Endodermal cell (in vitro differentiated cells): ENCODE results near the gene KRTAP5-10. TPM values are rescaled to one million over a fixed set of nuclear protein-coding genes. Genes with fewer than 3 reads are reported as not detected.
A peak's percentile ranks its signal among the peaks of the same experiment; 100 is the strongest.

Experiments
- DNase-seq: peaks from one replicate; pipeline ENCODE4 v3.0.0-alpha.2; 2017
- H3K27ac ChIP-seq: 2 replicates; pipeline ENCODE4 v1.5.1; 2013; ENCODE audit warnings: mild to moderate bottlenecking, low read depth, low read length, moderate library complexity
- H3K27me3 ChIP-seq: 2 replicates; pipeline ENCODE4 v1.6.1; 2013; ENCODE audit warnings: mild to moderate bottlenecking, low read length, moderate library complexity; ENCODE audit not compliant: insufficient read depth, control insufficient read depth, poor library complexity, severe bottlenecking
- H3K36me3 ChIP-seq: 2 replicates; pipeline ENCODE4 v1.7.0; 2013; ENCODE audit warnings: mild to moderate bottlenecking, low read length, moderate library complexity; ENCODE audit not compliant: control insufficient read depth, insufficient read depth
- H3K4me1 ChIP-seq: one replicate; pipeline ENCODE4 v1.7.0; 2013; ENCODE audit warnings: low read length; ENCODE audit not compliant: control insufficient read depth, insufficient read depth
- H3K4me3 ChIP-seq: 2 replicates; pipeline ENCODE4 v1.5.1; 2013; ENCODE audit warnings: mild to moderate bottlenecking, low read length, moderate library complexity
- H3K9ac ChIP-seq: 2 replicates; pipeline ENCODE4 v1.6.1; 2013; ENCODE audit warnings: mild to moderate bottlenecking, low read length, moderate library complexity; ENCODE audit not compliant: poor library complexity, severe bottlenecking; ENCODE audit errors: extremely low read depth
- H3K9me3 ChIP-seq: 2 replicates; pipeline ENCODE4 v1.6.1; 2013; ENCODE audit warnings: mild to moderate bottlenecking, low read length, moderate library complexity; ENCODE audit not compliant: control insufficient read depth
- H3K27ac Mint-ChIP-seq: 2 replicates; pipeline ENCODE4 v1.8.0; 2020; ENCODE audit warnings: mixed read lengths
- H3K27me3 Mint-ChIP-seq: 2 replicates; pipeline ENCODE4 v1.8.0; 2021; ENCODE audit warnings: mild to moderate bottlenecking, mixed read lengths; ENCODE audit not compliant: insufficient read depth
- H3K36me3 Mint-ChIP-seq: 2 replicates; pipeline ENCODE4 v1.8.0; 2020; ENCODE audit warnings: low read depth, mixed read lengths
- H3K4me1 Mint-ChIP-seq: 2 replicates; pipeline ENCODE4 v1.8.0; 2020; ENCODE audit warnings: mixed read lengths
- H3K4me3 Mint-ChIP-seq: 2 replicates; pipeline ENCODE4 v1.8.0; 2020; ENCODE audit warnings: mild to moderate bottlenecking, moderate library complexity, mixed read lengths
- H3K9me3 Mint-ChIP-seq: 2 replicates; pipeline ENCODE4 v1.8.0; 2020; ENCODE audit warnings: mild to moderate bottlenecking, mixed read lengths
- CTCF ChIP-seq: fragments of 200-600 bp; sonication (generic); conservative IDR thresholded peaks from 2 replicates; pipeline ENCODE4 v1.5.0; 2021; ENCODE audit warnings: antibody characterized with exemption, mild to moderate bottlenecking
- WGBS, 2 experiments: methylation state at CpG; one replicate each; pipeline versions ENCODE4 v1.1.5 to v1.1.7; 2013; ENCODE audit warnings: missing lambda C conversion rate in 2 of 2, mixed read lengths in 1 of 2; ENCODE audit not compliant: insufficient coverage in 1 of 2, insufficient read length in 1 of 2; 5-methylcytosine and 5-hydroxymethylcytosine counted together
- total RNA-seq, 2 donors: library from RNA; stranded (reverse); fragmentation: NEBNext Ultra II Directional in 1 of 2; extraction: Animal tissue kit (Norgen Biotek cat#: 25700) in 1 of 2; gene quantifications; 2 replicates in 1 of 2; 3 replicates in 1 of 2; pipeline ENCODE4 v1.2.1, GENCODE V29; 2021

The KRTAP5-10 gene
- total RNA-seq, 2 donors from 2014 or later: 0.29 TPM; not detected in 1

GRCh38 chr11:71544525-71545214 is 20.7 kb upstream of the KRTAP5-10 start:
- H3K27me3 Mint-ChIP-seq: peaks cover 17% of the 10 kb centered on the region
- no peak overlapping the region for H3K27ac ChIP-seq

GRCh38 chr11:71545405-71545966 is 19.9 kb upstream of the KRTAP5-10 start:
- H3K36me3 Mint-ChIP-seq: peaks cover 10% of the 10 kb centered on the region
- no peaks in the 10 kb centered on the region for H3K27me3 ChIP-seq
- no peak overlapping the region for H3K27ac ChIP-seq
- peaks cover 32% of the 10 kb centered on the region for H3K9me3 Mint-ChIP-seq
- H3K27ac Mint-ChIP-seq: peak overlapping the region; percentile 14
- WGBS, 2 experiments: 95% methylated on average over 8 to 12 of the region's 12 CpGs
- peak overlapping the region; percentile 71 for H3K4me3 ChIP-seq
- peaks cover 25% of the 10 kb centered on the region for H3K4me1 Mint-ChIP-seq
- H3K27me3 Mint-ChIP-seq: peaks cover 24% of the 10 kb centered on the region
- H3K4me3 Mint-ChIP-seq: no peak overlapping the region
- H3K9me3 ChIP-seq: peaks cover 22% of the 10 kb centered on the region
- H3K4me1 ChIP-seq: peaks cover 19% of the 10 kb centered on the region
- no peak for DNase-seq
- no peak for TF ChIP-seq CTCF
- no peak overlapping the region for H3K9ac ChIP-seq
- no peaks in the 10 kb centered on the region for H3K36me3 ChIP-seq

More at GRCh38 chr11:71544525-71545214, 20.7 kb upstream of the KRTAP5-10 start:
- 64 to 68% methylated on average over 3 of the region's 6 CpGs for WGBS, 2 experiments
- Histone ChIP-seq H3K9me3 (peaks cover 24% of the 10 kb centered on the region), H3K36me3 (no peaks in the 10 kb centered on the region), H3K4me1 (peaks cover 19% of the 10 kb centered on the region), H3K4me3 (peak overlapping the region; percentile 51), H3K9ac (no peak overlapping the region), H3K27me3 (no peaks in the 10 kb centered on the region)
- peaks cover 25% of the 10 kb centered on the region for H3K4me1 Mint-ChIP-seq
- peaks cover 36% of the 10 kb centered on the region for H3K9me3 Mint-ChIP-seq
- H3K27ac Mint-ChIP-seq: peak overlapping the region; percentile 16
- H3K36me3 Mint-ChIP-seq: peaks cover 10% of the 10 kb centered on the region
- no peak for DNase-seq
- H3K4me3 Mint-ChIP-seq: peak overlapping the region; percentile 5
- TF ChIP-seq CTCF: no peak

- H3K27me3 Mint-ChIP-seq: peaks cover 28% of the 10 kb centered on the region
- no peak within 1 kb of the TSS for H3K27ac Mint-ChIP-seq
- DNase-seq: no peak
- Histone ChIP-seq H3K4me3 (no peak within 1 kb of the TSS), H3K4me1 (peaks cover 18% of the 10 kb centered on the region), H3K9me3 (peaks cover 11% of the 10 kb centered on the region), H3K9ac (no peak within 1 kb of the TSS), H3K27ac (no peak within 1 kb of the TSS), H3K27me3 (no peaks in the 10 kb centered on the region), H3K36me3 (no peaks in the 10 kb centered on the region)
- peaks cover 17% of the 10 kb centered on the region for H3K9me3 Mint-ChIP-seq
- H3K4me1 Mint-ChIP-seq: peaks cover 24% of the 10 kb centered on the region
- H3K4me3 Mint-ChIP-seq: no peak within 1 kb of the TSS
- peaks cover 5% of the 10 kb centered on the region for H3K36me3 Mint-ChIP-seq
- TF ChIP-seq CTCF: no peak
- WGBS, 2 experiments: 93% methylated on average over 2 to 5 of the region's 5 CpGs
These were observed 17.2 kb upstream of the KRTAP5-10 start, which contains the start of gene KRTAP5-9 for GRCh38 chr11:71548120-71548519. TSS of gene KRTAP5-9 (plus strand) at chr11:71548420. CDS start at chr11:71548658, 238 bp downstream.
